ENCODE data around the gene ACSS1. TPM values are rescaled to one million over a fixed set of nuclear protein-coding genes. Genes with fewer than 3 reads are reported as not detected.

Gene ACSS1
- total and polyA plus RNA-seq, 8 donors, result 7.0 to 135 (median 35.8) TPM

DNA sequence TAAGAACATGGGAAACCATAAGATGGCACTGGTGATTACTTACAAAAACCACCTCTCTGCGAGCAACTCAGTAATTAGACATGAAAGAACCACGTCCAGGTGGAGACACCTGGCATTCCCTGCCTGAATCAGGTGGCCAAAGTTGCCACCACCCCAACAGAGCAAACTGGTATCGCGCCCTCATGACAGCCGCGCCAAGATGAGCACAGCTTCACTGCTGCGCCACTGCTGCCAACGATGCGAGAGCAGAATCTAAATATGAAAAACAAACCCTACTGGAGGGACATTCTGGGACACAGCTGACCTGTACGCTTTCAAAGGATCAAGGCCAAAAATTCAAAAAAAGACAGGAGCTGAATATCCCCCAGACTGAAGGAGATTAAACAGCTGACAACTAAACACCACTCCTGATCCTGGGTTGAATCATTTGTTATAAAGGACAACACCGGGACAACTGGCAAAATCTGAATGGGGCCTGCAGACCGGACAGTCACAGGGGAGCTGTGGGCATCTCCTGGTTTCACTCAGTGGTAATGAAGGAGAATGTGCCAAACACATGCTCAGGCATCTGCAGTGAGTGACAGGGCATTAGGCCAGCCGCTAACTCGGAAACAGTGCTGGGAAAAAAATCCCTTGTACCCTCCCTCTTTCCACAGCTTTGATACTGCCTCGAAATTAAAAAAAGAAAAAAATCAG, 91.5 kb downstream of the ACSS1 start:
- peaks cover 78 to 100% (median 99%) of the 10 kb centered on the region in 4 donors for H3K36me3 ChIP-seq
- WGBS, 5 donors, result 93 to 96% (median 93%) methylated on average over 15 of the region's 15 CpGs
- no peaks in the 10 kb centered on the region for H3K4me1 ChIP-seq
- TF ChIP-seq EP300 (IDR thresholded peaks at IDR 0.05) (no peak), POLR2AphosphoS5 (IDR thresholded peaks at IDR 0.05) (no peak), POLR2A (IDR thresholded peaks at IDR 0.05) (no peak)
- TF ChIP-seq, protein P1, sequence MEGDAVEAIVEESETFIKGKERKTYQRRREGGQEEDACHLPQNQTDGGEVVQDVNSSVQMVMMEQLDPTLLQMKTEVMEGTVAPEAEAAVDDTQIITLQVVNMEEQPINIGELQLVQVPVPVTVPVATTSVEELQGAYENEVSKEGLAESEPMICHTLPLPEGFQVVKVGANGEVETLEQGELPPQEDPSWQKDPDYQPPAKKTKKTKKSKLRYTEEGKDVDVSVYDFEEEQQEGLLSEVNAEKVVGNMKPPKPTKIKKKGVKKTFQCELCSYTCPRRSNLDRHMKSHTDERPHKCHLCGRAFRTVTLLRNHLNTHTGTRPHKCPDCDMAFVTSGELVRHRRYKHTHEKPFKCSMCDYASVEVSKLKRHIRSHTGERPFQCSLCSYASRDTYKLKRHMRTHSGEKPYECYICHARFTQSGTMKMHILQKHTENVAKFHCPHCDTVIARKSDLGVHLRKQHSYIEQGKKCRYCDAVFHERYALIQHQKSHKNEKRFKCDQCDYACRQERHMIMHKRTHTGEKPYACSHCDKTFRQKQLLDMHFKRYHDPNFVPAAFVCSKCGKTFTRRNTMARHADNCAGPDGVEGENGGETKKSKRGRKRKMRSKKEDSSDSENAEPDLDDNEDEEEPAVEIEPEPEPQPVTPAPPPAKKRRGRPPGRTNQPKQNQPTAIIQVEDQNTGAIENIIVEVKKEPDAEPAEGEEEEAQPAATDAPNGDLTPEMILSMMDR (IDR thresholded peaks at IDR 0.05), result no peak
- DNase-seq, result no peak
- H3K9me3 ChIP-seq, result no peaks in the 10 kb centered on the region
- H3K4me3 ChIP-seq, result no peak overlapping the region
- no peaks in the 10 kb centered on the region for H3K27me3 ChIP-seq
- no peak overlapping the region for H3K27ac ChIP-seq
- intact Hi-C loops (cut with DNase I; ENCODE audit: low total_unique reads), result no loop called here

DNA sequence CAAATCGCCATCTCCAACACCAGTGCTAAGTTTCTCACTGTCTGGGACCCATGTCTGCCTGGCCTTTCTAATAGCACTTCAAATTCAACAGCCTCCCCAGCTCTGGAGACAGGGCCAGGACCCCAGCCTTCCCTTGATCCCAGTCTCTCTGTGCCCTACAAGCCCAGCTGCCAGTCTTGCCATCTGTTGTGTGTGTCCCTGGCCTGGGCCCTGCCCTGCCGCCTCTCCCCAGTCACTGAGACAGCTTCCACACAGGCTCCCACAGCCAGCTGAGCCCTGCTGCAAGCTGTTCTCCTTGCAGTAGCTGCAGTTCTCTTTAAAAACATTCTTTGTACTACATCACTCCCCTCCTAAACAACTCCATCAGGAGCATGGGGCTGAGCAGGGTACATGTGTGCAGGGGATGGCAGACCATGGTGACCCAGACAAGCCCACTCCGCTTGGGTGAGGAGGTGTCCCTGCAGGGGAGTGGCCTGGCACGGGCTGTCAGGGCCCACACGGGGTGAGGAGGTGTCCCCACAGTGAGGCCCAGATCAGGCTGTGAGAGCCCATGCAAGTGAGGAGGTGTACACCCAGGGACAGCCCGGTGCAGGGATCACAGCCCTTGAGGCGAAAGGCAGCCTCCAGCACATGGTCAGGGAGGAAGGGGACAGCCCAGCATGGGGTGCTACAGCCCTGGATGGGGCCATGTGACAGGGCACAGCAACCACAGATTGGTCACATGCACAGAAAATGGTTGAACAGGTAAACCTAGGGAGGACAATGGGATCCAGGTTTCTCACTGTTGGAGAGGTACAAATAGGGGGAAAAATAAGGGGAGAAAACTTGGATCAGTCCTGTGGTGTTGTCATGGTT, 92.6 kb downstream of the ACSS1 start:
- no peak for DNase-seq
- intact Hi-C loops (cut with DNase I; ENCODE audit: low total_unique reads), result no loop called here
- no peaks in the 10 kb centered on the region for H3K4me1 ChIP-seq
- TF ChIP-seq EP300 (IDR thresholded peaks at IDR 0.05), result no peak
- TF ChIP-seq POLR2AphosphoS5 (IDR thresholded peaks at IDR 0.05), result no peak
- TF ChIP-seq POLR2A (IDR thresholded peaks at IDR 0.05), result no peak
- TF ChIP-seq, protein P1 (IDR thresholded peaks at IDR 0.05), result no peak
- 93 to 96% (median 95%) methylated on average over 7 of the region's 7 CpGs for WGBS, 5 donors
- H3K4me3 ChIP-seq, result no peak overlapping the region
- no peak overlapping the region for H3K27ac ChIP-seq
- H3K9me3 ChIP-seq, result no peaks in the 10 kb centered on the region
- no peaks in the 10 kb centered on the region for H3K27me3 ChIP-seq
- peaks cover 68 to 100% (median 99%) of the 10 kb centered on the region in 4 donors for H3K36me3 ChIP-seq

DNA sequence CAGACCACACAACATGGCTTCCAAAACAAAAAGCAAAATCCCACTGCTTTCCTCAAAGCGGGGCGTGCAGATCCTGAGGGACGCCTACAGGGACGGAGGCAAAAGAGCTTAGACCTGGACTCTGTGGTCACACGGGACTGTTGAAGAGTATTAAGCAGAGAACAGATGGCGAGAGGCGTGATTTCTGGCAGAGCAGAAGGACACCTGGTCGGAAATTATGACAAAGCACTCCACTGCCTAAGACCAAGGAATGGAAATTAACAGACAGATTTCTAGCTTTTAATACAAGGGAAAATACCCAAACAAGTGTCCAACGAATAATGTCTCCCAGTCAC, 93.5 kb downstream of the ACSS1 start:
- 90 to 94% (median 93%) methylated on average over 9 of the region's 9 CpGs for WGBS, 5 donors
- H3K4me3 ChIP-seq, result no peak overlapping the region
- intact Hi-C loops (cut with DNase I; ENCODE audit: low total_unique reads), result no loop called here
- H3K27me3 ChIP-seq, result no peaks in the 10 kb centered on the region
- peak in 1 of 2 donors; percentile 47 for DNase-seq
- TF ChIP-seq EP300 (IDR thresholded peaks at IDR 0.05) (no peak), POLR2AphosphoS5 (IDR thresholded peaks at IDR 0.05) (no peak), POLR2A (IDR thresholded peaks at IDR 0.05) (no peak)
- TF ChIP-seq, protein P1 (IDR thresholded peaks at IDR 0.05), result no peak
- H3K4me1 ChIP-seq, result no peaks in the 10 kb centered on the region
- no peaks in the 10 kb centered on the region for H3K9me3 ChIP-seq
- H3K27ac ChIP-seq, result no peak overlapping the region
- H3K36me3 ChIP-seq, result peaks cover 60 to 100% (median 100%) of the 10 kb centered on the region in 4 donors

DNA sequence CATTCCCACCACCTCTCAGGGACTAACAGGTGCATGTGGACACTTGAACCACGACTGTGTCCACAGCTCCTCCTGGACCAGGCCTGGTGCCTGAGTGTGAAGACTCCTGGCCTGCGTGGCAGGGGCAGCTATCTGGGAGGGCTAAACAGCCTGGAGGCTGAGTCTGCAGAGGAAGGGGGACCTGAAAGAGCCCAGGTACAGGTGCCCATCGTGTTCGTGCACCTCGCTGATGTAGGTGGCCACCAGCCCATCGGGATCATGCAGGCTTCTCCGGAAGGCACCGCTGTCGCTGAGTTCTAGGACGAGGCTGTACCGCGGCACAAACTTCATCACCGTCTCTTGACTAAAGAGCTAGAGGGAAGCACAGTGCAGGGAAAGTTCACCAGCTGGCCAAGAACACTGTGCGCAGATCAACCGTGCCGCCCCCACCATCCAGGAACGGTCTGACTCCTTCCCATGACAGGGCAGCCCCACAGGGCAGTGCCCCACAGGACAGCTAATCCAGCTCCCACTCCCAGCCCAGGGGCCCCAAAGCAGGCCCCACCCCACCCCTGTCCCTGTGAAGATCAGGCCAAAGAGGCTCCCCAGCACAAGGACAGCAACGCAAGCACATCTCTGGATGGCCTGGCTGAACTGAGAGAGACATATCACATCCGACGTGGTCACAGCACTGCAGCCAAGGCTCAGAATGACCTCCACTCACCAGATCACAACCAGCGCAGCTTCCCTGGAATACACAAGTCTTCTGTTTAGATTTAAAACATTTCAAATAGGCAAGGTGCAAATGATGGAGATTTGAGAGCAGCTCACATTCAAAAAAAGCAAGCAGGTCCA, 94.0 kb downstream of the ACSS1 start:
- 91 to 97% (median 96%) methylated on average over 14 to 21 of the region's 21 CpGs for WGBS, 5 donors
- no peaks in the 10 kb centered on the region for H3K27me3 ChIP-seq
- H3K27ac ChIP-seq, result no peak overlapping the region
- DNase-seq, result no peak
- TF ChIP-seq POLR2A (IDR thresholded peaks at IDR 0.05), result no peak
- no peak overlapping the region for H3K4me3 ChIP-seq
- no peaks in the 10 kb centered on the region for H3K9me3 ChIP-seq
- peaks cover 54 to 100% (median 100%) of the 10 kb centered on the region in 4 donors for H3K36me3 ChIP-seq
- no peaks in the 10 kb centered on the region for H3K4me1 ChIP-seq
- intact Hi-C loops (cut with DNase I; ENCODE audit: low total_unique reads), result no loop called here

Data from stomach (tissue), 9 donors.